ENCODE data around the gene HPS5. TPM values are rescaled to one million over a fixed set of nuclear protein-coding genes. Genes with fewer than 3 reads are reported as not detected.
A peak's percentile ranks its signal among the peaks of the same experiment; 100 is the strongest.

The HPS5 gene
- total RNA-seq, 1 experiment from 2014 or later, result 15.4 TPM

- no peak overlapping the region for H3T11ph ChIP-seq (ENCODE audit: low read length)
- H2BK12ac ChIP-seq (ENCODE audit: insufficient read length, low read depth, low read length), result no peak overlapping the region
- no peaks in the 10 kb centered on the region for H4K20me1 ChIP-seq (ENCODE audit: control insufficient read depth, insufficient read depth, insufficient read length)
- H2BK20ac ChIP-seq (ENCODE audit: low read depth, low read length, poor library complexity, severe bottlenecking), result no peak overlapping the region
- no peak overlapping the region for H2BK5ac ChIP-seq (ENCODE audit: insufficient read length, low read length)
- no peaks in the 10 kb centered on the region for H3K23me2 ChIP-seq (ENCODE audit: insufficient read length, low read depth, low read length, poor library complexity, severe bottlenecking)
- H4K91ac ChIP-seq (ENCODE audit: insufficient read length, low read depth, low read length), result no peak overlapping the region
- H3K27ac Mint-ChIP-seq, result peak overlapping the region in 1 of 3 experiments; percentile 4; a peak in 1 of 7 replicates
- TF ChIP-seq CTCF (conservative IDR thresholded peaks at IDR 0.05), result no peak
- no peak overlapping the region for H3K18ac ChIP-seq (ENCODE audit: insufficient read length, low read depth, low read length)
- peaks cover 24 to 71% (median 70%) of the 10 kb centered on the region in 3 experiments; a peak in 6 of 7 replicates for H3K36me3 Mint-ChIP-seq (ENCODE audit: insufficient read depth in 1 of 3, low read depth in 3 of 3)
- no peak overlapping the region for H4K8ac ChIP-seq (replicated peaks; ENCODE audit: insufficient read length, low read depth, low read length)
- no peaks in the 10 kb centered on the region for H3K27me3 Mint-ChIP-seq (ENCODE audit: low read depth)
- H3K9me3 ChIP-seq (ENCODE audit: control insufficient read depth, low read depth, low read length), result no peaks in the 10 kb centered on the region
- H3K4me2 ChIP-seq (ENCODE audit: insufficient read depth, insufficient read length, low read length), result no peak overlapping the region
- no peak overlapping the region for H2BK15ac ChIP-seq (ENCODE audit: low read depth, low read length)
- no peak overlapping the region for H3K9ac ChIP-seq (ENCODE audit: extremely low read depth, insufficient read length, low read length)
- no peak overlapping the region for H2AK5ac ChIP-seq (ENCODE audit: insufficient read length, low read length)
- no peak overlapping the region for H3K4me3 Mint-ChIP-seq
- no peak overlapping the region for H3K4ac ChIP-seq (ENCODE audit: low read depth, low read length)
- H3K27ac ChIP-seq (ENCODE audit: insufficient read length, low read depth, low read length), result no peak overlapping the region
- H4K5ac ChIP-seq (ENCODE audit: insufficient read length, low read depth, low read length), result no peak overlapping the region
- H2BK120ac ChIP-seq (ENCODE audit: low read depth, low read length, poor library complexity, severe bottlenecking), result no peak overlapping the region
- no peak overlapping the region for H3K56ac ChIP-seq (ENCODE audit: insufficient read length, low read depth, low read length)
- no peaks in the 10 kb centered on the region for H3K4me1 Mint-ChIP-seq
- no peak overlapping the region for H2AFZ ChIP-seq (ENCODE audit: low read length)
- no peak overlapping the region for H3K14ac ChIP-seq (ENCODE audit: insufficient read depth, low read length)
- WGBS (ENCODE audit: extremely low coverage, insufficient read length, low lambda C conversion rate), result no CpG with 5 or more reads among the region's 4 CpGs
- H3K4me1 ChIP-seq (ENCODE audit: insufficient read depth, low read length), result no peaks in the 10 kb centered on the region
- H3K79me2 ChIP-seq (ENCODE audit: insufficient read depth, low read length), result no peaks in the 10 kb centered on the region
- no peaks in the 10 kb centered on the region for H3K9me3 Mint-ChIP-seq
- no peaks in the 10 kb centered on the region for H3K79me1 ChIP-seq (ENCODE audit: insufficient read depth, low read depth, low read length, poor library complexity, severe bottlenecking)
- H3K23ac ChIP-seq (ENCODE audit: insufficient read length, low read depth, low read length), result no peak overlapping the region
- no peak for DNase-seq
- H3K27me3 ChIP-seq (ENCODE audit: insufficient read depth, low read length), result no peaks in the 10 kb centered on the region
Observed at GRCh38 chr11:18288911-18289310, 33.0 kb downstream of the HPS5 start.

Data from H9 (cell line).